Measurements from ENCODE around the gene IFIT5.
"Not testable (repeated sequence)": the region's sequence is repeated elsewhere in the genome, so short reads cannot be mapped to it uniquely, and the experiment has no call there.

Gene IFIT5

DNA sequence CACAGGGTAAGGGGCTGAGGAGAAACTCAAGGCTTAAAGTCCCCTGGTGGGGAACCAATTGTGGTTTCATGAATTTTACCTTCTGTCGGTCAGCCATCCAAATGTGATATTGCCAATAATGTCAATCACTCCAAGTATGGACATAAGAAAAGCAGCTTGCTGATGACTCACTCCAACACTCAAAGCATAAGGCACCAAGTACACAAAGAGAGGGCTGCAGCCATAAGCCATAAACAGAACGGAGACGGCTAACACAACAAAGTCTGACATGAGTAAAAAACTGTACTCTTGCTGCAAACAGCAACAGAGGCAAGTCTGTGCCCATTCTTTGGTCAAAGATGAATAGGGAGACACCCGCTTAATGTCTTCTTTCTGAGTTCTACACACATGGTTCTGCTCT lies 24.2 kb downstream of the IFIT5 start:
- DNase-seq: no peak

DNA sequence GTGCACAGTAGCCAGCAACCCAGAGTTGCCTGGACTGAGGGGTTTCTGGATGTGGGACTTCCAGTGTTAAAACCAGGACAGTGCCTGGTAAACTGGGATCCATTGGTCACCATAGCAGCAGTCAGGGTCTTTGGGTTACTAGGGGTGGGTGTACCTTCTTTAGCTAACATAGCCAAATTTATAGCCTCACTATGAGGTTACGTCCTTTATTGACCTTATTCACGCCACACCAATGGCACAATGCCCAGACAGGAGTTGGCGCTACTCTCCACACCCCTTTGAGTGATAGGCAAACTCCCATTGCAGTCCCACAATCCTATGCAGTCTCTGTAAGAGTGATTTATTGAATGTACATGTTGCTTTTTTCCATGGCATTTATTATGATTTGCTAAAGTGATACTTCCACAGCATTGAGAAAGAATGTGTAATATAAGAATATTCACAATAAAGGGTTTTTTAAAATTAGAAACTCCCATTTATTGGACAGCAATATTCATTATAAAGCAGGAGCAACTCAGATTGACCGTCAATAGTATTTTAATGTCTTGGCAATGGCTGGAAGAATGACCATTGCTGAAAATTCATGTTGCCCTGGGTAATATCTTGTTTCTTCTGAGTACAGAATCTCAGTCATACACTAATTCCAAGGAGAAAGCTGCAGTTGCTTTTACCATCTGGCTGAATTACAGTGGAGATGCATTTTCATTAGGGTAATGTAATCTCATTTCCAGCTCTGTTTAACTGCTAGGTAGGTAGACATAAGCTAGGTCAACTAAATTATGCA lies 26.1 kb downstream of the IFIT5 start:
- no peak for DNase-seq

DNA sequence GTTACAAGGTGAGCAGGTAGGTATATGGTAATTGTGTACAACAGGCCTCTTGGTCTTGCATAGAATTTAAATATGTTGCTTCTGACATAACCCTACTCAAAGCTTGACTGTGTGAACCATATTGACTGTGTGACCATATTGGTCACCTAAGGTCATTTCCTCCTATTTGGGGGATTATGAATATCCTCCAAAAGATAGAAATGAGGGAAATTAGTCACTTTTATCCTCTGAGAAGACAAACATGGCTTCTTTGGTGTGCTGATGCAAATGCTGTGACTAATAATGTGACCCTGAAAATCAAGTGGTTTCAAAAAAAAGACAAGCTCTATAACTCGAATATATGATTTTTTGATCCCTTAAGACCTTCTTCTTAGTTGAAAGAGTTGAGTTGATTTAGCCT lies 27.9 kb downstream of the IFIT5 start:
- DNase-seq: no peak

DNA sequence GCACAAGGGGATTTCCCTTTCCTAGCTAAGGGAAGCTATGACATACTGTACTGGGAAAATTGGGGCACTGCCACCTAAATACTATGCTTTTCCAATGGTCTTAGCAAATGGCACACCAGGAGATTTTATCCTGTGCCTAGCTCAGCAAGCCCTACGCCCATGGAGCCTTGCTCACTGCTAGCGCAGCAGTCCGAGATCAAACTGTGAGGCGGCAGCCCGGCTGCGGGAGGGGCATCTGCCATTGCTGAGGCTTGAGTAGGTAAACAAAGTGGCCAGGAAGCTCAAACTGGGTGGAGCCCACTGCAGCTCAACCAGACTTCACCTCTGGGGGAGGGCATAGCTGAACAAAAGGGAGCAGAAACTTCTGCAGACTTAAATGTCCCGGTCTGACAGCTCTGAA lies 30.5 kb downstream of the IFIT5 start:
- not testable (repeated sequence) for DNase-seq

DNA sequence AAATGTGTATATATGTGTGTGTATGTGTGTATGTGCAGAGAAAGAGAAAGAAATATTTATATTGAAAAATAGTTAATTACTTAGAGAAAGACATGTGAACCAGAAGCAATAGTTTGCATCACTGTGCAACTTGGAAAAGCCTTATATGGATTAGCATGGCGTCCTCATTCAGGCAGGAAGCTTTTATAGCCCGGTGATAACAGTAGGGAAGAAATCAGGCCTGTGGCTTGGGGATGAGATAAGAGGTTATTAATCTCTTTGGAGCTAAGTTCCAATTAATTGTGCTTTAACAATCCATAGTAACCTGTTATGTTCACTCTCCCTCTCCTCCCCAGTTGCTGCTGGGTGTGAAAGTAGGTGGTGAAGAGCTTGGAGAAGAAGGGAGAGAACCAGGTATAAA lies 36.5 kb downstream of the IFIT5 start:
- no peak for DNase-seq

DNA sequence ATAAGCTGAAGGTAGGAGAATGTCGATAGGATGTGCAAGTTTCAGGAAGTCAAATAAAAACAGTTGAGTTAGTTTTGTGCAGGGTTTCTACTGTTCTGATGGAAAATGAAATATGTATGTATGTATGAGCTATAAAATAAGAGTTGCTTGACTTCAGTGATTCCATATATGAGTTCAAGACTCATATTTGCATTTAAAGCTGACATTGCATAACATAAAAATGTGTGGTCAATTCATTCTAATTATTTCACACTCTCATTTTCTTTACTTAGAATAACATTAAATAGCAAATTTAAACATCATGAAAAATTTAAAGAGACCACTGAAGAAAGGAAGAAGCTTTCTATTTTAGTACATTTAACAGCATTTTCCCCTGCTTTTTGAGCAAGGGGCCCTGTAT lies 37.8 kb downstream of the IFIT5 start:
- no peak for DNase-seq

DNA sequence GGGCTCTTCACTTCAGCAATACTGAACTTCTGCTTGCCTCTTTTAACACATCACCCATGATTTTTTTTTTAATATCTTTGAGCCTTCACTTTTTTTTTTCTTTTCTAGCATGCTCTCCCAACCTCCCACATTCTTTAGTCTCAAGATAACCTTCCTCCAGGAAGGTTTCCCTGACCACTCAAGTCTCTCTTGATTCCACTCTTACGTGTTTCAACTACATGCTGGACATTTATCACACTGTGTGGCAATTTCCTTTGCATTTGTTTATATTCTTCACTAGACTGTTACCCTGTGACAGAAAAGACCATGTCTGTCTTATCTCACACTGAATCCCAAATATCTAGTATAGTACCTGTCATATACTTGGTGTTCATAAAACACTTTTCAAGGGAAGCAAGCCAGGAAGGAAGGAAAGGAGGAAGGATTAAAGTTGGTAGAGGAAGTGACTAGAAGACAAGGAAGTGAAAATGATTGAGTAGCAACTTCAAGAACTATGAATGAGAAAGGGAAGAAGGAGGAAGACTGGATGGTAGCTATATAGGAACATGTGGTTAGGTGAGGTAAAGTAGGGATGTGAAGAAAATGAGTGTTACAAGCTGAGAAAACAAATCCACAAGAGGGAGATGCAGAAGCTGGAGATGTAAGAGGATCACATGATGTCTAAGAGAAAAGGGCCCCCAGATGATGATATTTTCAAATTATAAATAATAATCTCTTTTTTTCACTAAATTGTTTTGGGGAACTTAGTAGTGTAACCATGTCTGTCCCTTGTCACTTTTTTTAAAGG lies 40.4 kb downstream of the IFIT5 start:
- no peak for DNase-seq

DNA sequence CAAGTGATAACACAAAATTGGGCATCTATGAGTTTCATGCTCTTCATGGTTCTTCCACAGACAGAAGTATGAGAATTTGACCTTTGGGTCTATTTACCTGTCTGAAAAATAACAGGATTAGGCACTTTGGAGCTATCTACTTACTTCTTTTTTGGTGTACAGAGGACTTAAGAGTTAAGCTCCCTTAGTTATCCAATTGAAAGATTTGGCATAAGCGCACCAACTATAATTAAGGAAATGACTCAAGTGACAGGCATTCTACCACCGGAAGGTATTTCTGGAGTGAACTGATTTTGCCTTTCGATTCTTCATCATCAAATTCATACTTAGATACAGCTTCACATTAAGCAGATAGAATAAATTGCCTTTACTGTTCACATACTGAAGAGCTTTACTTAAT lies 43.9 kb downstream of the IFIT5 start:
- no peak for DNase-seq

DNA sequence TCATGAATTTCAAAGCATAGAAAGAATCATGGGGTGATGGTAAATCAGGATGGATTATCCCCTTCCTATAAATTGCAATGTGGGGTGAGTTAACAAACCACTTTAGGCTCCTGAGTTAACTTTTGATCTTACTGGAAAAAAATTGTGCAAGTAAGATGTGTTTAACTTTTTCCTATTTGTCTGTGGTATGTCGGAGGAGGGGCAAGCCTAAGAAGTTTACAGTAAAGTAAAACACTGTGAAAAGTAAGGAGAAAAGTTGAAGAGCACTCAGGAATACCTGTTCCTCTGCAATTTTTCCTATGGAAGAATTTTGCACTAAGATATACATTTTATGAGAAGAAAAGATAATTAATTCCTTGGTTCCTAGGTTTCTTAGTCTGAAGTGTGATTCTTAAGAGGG lies 44.4 kb downstream of the IFIT5 start:
- no peak for DNase-seq

DNA sequence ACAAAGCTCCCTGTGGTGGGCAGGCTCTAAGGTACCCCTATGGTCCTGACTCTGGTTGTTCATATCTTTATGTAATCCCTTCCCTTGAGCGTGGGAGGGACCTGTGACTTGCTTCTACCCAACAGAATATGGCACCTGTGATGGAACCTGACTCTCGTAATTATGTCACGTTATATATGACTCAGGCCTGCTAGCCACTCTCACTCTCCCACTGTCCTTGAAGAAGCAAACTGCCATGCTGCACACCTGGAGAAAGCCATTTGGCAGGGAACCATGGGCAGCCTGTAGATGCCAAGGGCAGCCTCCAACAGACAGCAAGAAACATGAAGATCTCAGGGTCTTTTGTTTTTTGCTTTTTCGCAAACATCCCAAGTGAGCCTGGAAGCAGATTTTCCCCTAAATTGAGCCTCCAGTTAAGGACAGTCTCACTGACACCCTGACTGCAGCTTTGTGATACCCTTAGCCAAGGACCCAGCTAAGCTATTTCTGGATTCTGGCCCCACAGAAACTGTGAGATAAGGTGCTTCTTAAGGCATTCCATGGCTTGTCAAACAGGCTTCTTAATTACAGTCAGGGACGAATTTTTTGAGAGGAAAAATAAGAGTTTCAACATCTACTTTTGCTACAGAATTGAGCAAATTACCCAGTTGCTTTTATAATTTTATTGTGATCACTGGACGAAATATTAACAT lies 49.6 kb downstream of the IFIT5 start:
- no peak for DNase-seq

DNA sequence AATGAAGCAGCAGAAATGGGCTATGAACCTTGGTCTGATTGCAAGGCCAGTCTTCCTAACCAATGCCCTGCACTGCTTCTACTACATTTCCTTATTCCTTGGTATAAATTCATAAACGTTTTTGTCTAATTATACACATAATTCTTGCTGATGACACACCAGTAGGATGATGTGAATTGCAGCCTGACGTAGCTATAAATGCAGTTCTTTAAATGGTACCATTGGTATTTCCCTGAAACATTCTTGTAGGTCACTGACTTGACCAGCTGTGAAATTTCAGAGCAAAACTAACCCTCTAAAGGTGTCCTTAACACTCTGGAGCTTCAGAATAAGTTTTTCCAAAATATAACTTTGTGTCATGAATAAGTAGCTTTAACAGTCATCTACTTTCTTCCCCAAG lies 50.8 kb downstream of the IFIT5 start:
- no peak for DNase-seq

DNA sequence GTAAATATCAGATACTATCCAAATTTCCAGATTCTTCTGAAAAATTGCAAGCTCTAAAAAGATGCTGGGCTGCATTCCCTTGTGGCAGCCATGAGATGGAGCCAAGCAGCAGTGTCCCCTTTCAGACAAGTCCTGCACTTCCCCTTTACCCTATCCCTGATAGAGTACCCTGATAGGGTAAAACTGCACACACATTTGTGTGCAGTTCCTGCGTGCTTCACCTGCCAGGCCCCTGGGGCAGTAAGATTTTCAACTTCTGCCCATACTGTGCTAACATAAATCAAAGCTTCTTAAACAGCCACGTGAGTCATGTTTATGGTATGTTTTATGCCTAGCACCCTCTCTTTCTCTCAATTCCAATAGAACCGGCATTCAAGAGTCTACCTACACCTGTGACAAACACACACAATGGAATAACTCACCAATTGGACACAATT lies 52.2 kb downstream of the IFIT5 start:
- DNase-seq: no peak

DNA sequence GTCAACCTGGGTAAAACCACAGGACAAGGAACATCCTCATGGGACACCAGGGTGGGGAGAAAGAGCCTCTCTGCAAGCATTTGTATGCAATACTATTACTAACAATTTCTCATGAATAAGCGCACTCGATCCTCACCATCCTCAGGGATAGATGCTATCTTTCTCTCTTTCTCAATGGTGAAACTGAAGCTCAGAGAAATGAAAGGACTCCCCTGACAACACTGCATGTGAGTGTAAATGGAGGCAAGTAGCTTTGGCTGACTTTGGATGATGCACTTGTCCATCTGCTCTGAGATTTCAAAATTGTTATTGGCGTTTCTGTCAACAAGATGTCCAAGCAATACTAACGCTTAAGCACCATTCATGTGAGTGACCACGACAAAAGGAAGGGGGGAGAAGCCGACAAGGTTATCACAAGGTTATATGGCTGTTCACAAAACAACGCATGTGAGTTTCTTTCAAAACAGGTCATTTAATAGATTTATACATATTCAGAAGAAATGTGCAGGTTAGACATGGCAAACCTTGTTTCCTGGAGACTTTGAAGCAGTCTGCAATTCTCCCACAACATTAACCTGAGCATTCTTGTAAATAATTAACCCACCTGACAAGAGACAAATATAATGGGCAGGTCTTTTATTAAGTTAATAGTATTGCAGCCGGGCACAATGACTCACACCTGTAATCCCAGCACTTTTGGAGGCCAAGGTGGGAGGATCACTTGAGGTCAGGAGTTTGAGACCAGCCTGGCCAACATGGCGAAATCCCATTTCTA lies 54.0 kb downstream of the IFIT5 start:
- DNase-seq: no peak

DNA sequence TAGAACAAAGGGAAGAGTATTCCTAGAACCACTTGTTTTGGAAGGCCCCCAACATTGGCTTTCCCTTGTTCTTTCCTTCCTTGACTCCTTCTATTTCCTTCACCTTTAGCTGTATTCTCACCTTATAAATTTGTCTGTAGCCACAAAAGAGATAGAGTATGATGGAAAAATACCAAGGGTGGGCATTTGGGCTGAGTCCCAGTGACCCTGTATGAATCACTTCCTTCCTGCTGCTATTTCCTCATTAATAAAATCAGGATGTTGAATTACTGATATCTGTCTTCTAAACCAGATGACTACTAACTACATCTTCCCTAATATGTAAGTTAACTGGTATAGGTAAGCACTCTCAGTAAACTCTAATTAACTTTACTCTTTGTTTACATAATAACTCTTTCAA lies 55.1 kb downstream of the IFIT5 start:
- DNase-seq: no peak

All from COR-L47 (cell line).